Measurements from ENCODE around the gene E2F2.

DNA sequence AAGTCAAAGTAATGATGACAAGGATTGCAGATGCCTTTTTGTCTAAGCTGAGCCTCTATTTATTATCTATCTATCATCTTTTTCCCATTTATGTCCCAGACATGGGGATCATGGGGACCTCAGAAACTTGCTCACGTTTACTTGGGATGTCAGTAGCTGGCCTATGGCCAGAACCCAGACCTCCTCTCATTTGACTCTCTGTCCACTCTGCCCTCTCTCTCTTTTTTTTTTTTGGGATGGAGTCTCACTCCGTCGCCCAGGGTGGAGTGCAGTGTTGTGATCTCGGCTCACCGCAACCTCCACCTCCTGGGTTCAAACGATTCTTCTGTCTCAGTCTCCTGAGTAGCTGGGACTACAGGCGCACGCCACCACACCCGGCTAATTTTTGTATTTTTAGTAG, 32.0 kb upstream of the E2F2 start:
- TF ChIP-seq, protein P1, sequence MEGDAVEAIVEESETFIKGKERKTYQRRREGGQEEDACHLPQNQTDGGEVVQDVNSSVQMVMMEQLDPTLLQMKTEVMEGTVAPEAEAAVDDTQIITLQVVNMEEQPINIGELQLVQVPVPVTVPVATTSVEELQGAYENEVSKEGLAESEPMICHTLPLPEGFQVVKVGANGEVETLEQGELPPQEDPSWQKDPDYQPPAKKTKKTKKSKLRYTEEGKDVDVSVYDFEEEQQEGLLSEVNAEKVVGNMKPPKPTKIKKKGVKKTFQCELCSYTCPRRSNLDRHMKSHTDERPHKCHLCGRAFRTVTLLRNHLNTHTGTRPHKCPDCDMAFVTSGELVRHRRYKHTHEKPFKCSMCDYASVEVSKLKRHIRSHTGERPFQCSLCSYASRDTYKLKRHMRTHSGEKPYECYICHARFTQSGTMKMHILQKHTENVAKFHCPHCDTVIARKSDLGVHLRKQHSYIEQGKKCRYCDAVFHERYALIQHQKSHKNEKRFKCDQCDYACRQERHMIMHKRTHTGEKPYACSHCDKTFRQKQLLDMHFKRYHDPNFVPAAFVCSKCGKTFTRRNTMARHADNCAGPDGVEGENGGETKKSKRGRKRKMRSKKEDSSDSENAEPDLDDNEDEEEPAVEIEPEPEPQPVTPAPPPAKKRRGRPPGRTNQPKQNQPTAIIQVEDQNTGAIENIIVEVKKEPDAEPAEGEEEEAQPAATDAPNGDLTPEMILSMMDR (conservative IDR thresholded peaks at IDR 0.05; ENCODE audit: low read depth, low read length) = no peak
- TF ChIP-seq MAZ (IDR thresholded peaks at IDR 0.05; ENCODE audit: borderline replicate concordance, low read depth, low read length) = no peak
- no peak for TF ChIP-seq POLR2A (IDR thresholded peaks at IDR 0.05; ENCODE audit: low read depth, low read length)

Data from IMR-90 (cell line).